Hematopoietic multipotent progenitor cell treated with erythropoietin and hydrocortisone succinate and interleukin-3 and kit ligand, for 8 days (in vitro differentiated cells): ENCODE data around the gene CIB2.

ENCODE experiments used
- DNase-seq: peaks from one replicate; pipeline ENCODE4 v3.0.0-alpha.2; 2015

Gene CIB2

DNA sequence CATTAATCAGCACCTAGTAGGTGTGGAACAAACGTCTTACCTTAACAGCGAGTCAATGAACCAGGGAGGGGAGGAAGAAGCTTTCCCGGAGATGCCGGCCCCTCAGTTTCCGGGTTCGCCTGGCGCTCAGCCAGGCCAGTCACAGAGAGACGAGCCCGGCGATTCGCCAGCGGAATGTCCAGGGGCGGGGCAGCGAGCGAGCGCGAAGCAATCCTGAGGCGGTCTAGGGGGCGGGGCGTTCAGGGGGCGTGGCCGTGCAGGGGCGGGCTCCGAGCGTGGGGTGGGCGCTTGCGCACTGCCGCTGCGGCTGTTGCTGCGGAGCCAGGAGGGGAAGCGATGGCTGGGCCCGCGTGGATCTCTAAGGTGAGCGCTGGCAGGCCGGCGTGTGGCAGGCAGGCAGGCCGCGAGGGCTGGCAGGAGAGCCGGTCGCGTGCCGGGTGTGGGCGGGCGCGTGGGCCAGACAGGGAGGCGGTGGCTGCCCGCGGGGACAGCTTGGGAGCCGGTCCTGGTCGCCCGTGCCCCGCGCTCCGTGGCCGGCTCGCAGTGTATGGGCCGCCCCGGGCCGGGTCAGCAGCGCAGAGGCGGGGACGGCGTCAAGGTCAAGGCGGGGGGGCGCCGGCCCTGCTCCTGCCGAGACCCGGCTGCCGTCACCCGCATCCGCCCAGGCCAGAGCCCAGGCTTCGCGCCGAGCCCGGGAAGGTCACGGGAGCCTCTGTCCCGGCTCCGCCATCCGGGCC lies 18.0 kb upstream of the CIB2 start, which contains the start of gene IDH3A:
TSS of gene IDH3A (plus strand) at position 295 of the 737 bp plus-strand sequence. CDS start at position 337, 42 bp downstream.
- peak; percentile 96 for DNase-seq

GRCh38 chr15:78148392-78149067 lies 17.3 kb upstream of the CIB2 start:
- DNase-seq = peak; percentile 12

GRCh38 chr15:78147566-78147965 lies 16.3 kb upstream of the CIB2 start:
- DNase-seq = no peak

- DNase-seq = no peak
Measured at GRCh38 chr15:78146425-78147154, 15.3 kb upstream of the CIB2 start.

GRCh38 chr15:78142332-78142731 lies 11.1 kb upstream of the CIB2 start:
- no peak for DNase-seq

DNA sequence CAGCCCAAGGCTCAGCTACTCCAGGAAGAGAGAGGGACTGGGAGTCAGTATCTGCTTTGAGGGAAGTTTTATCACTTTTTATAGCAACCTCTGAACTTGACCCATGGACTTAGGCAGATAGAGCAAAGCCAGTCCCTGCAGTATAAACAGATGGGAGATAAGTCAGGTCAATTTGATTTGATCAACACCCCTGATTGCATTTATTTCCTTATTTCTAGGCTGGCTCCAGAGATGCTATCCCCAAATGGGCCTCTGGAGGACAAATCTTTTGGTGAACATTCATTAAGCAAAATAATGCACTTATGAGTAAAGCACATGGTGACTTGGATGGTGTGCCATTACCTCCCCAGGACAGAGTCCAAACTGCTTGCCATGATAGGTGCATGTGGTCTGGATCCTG lies 9.0 kb upstream of the CIB2 start:
- DNase-seq = no peak

DNA sequence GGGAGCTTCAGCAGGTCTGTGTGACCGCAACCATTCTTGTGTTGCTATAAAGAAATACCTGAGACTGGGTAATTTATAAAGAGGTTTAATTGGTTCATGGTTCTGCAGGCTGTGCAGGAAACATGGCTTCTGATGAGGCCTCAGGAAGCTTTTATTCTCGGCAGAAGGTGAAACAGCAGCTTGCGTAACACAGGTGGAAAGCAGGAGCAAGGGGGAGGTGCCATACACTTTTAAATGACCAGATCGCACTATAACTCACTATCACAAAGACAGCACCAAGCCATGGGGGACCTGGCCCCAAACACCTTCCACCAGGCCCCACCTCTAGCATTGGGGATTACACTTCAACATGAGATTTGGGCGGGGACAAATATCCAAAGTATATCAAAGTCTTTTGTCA lies 8.3 kb upstream of the CIB2 start:
- no peak for DNase-seq

GRCh38 chr15:78133801-78134200 lies 2.6 kb upstream of the CIB2 start:
- DNase-seq = no peak

DNA sequence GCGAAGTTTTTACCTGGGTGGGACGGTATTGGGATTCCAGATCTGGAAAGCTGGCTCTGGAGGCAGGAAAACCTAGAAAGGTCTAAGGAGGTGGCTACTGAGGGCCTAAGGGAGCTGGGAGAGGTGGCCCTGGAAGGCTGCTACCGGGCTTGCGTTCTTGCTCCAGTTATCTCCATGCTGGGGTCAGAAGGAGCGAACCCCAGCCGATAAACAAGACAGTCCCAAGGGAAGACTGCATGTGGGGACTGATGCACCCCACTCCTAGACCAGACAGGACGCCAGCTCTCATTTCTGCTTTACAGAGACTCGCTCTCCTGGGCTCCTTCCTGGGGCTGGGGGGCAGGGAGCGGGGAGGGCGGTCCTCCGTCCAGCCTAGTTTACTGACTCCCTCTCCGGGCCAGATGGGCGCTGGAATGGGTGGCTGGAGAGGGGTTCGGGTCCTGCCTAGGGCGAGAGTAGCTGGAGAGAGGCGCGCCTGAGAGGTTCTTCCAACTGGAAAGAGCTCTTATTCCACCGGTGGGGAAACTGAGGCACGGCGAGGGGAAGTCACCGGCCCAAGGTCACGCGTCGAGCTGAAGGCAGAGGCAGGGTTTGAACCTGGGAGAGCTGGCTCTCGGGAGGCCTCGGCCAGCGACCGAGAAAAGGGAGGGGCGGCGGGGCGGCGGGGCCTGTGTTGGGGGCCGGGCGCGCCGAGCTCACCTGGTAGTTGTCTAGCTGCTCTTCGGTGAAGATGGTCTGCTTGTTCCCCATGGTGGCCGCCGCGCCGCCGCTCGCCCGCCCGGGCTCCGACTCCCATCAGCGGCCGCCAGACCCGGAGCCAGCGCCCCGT lies 565 bp downstream of the CIB2 start:
- no peak for DNase-seq

DNA sequence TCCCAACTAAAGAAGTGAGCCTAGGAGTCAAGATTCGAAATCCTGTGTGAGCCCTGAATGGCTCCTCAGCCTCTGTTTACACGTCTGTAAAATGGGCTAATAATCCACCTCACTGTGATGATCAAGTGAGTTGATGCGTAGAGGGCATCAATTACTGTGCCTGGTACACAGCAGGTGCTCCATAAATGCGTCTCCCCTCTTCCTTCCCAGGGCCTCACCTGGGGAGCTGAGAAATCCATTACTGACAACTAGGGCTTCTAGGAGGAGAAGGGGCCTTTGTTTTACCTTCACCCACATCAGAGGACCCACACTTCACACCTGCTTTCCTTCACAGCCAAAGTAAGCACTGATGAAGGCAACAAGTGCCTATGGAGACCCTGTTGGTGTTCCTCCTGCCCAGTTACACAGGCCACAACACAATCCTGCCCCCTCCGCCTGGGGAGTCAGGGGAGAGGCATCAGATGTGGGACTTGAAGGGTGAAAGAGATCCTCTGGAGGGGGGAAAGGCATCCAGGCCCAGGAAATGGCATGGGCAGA lies 1.4 kb downstream of the CIB2 start:
- no peak for DNase-seq

DNA sequence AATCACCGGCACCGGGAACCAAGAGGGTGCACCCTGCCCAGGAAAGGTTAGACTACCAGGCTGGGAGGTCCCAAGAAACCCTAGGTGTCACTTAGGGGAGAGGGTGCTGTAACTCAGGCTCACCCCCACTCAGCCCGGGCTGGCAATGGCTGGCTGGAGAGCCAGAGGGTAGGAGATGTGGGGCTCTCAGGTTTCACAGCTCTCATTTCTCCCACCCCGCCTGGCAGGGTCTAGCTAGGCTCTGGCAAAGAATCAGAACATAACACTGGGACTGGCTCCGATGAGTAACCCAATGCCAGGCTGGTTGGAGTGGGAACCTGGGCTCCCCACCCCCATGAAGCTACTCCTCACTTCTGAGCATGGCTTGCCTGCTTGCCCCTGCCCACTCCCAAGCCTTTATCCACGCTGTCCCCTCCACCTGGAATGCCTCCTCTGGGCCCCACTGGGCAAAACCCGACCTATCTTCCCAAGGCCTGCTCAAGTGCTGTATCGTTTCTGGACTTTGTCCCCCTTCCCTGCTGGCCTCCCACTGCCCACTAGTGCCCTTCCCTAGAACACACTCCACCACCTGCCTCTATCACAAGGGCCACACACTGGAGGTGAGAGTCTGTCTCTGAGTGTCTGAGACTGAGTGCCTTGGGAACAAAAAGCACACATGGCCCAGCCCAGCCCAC lies 2.0 kb downstream of the CIB2 start:
- DNase-seq = no peak

DNA sequence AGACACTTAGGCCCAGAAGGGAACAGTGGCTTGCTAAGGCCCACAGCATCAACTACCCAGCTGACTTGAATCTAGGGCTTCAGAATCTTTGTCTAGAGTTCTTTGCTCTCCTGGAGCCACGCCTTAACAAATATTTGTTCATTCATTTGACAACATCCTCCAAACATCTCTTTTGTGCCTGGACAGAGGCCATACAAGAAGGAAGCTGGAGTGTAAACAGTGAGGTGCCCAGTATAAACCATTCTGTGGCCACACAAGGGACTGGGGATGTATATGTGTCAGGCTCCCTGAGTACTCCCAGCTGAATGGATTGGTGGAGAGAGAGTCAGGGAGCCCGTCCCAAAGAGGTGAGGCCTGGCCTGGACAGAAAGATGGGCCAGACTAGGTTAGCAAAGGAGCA lies 3.4 kb downstream of the CIB2 start:
- DNase-seq = no peak

DNA sequence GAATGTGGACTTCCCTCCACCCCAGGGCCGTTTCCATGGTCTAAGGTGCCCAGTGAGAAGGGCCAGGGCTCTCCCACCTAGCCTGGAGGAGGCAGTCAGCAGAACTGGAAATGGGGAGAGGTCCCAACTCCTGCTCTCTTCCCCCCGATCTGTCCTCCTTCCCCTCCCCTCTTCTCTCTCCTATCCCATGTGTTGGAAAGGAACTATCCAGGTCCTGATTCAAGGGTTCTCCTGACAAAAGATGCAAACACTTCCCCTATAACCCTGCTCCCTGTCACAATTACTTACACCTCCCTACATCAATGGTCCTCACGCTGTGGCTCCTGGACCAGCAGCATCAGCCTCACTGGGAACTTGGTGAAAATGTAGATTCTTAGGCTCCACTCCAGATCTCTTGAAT lies 6.0 kb downstream of the CIB2 start:
- no peak for DNase-seq

GRCh38 chr15:78120523-78120922 lies 10.7 kb downstream of the CIB2 start:
- no peak for DNase-seq

DNA sequence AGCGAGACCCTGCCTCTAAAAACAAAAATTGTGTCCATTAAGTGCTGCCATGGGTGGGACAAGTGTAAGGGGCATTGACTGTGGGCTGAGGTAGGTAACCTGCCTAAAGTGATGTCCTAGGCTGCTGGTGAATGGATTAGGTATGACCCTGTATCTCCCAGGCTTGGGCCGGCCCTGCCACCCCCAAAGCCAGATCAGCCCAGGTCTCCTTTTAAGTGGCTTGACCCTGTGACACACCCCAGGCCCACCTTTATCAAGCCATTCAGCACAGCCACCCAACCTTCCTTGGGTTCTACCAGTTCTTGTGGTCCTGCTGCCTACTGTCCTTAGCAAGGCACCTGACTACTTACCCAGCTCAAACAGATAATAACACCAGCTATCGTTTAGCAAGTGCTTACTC lies 18.7 kb downstream of the CIB2 start:
- DNase-seq = no peak

DNA sequence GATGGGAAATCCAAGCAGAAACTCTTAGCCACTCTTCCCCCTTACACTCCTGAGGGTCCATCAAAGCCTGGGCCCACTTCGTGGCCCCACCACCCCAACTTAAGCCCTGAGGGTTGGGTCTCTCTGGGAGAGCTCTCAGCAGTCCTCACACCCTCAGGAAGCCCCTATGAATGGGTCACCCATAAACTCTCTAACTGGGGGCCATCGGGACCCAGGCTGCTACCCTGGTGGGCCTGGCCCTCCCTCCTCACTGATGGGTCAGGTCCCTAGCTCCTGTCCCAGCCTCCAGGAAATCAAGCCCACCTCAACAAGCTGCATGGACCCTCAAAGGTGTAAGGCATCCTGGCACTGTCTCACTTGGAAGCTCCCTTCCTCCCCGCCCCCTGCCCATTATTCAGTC lies 19.5 kb downstream of the CIB2 start:
- no peak for DNase-seq

GRCh38 chr15:78110916-78111475 lies 20.2 kb downstream of the CIB2 start:
- DNase-seq = no peak

DNA sequence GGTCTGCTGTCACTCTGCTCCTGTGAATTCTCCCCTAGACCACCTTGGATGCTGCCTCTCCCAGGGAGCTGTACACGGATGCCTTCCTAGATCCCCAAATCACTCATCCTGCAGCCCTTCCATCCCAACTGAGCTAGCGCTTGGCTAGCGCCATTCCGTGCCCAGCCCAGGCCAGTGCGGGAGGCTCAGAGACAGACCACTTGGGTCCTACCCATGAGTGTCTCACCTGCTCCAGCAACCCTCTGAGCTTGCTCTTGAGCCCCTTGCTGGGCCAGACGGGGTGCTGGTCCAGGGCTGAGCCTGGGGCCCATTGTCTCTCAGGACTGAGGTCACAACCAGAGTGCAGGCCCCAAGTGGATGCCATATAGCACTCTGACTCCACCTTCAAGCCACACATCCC lies 21.1 kb downstream of the CIB2 start:
- DNase-seq = no peak

GRCh38 chr15:78109156-78109555 lies 22.1 kb downstream of the CIB2 start:
- DNase-seq = no peak

DNA sequence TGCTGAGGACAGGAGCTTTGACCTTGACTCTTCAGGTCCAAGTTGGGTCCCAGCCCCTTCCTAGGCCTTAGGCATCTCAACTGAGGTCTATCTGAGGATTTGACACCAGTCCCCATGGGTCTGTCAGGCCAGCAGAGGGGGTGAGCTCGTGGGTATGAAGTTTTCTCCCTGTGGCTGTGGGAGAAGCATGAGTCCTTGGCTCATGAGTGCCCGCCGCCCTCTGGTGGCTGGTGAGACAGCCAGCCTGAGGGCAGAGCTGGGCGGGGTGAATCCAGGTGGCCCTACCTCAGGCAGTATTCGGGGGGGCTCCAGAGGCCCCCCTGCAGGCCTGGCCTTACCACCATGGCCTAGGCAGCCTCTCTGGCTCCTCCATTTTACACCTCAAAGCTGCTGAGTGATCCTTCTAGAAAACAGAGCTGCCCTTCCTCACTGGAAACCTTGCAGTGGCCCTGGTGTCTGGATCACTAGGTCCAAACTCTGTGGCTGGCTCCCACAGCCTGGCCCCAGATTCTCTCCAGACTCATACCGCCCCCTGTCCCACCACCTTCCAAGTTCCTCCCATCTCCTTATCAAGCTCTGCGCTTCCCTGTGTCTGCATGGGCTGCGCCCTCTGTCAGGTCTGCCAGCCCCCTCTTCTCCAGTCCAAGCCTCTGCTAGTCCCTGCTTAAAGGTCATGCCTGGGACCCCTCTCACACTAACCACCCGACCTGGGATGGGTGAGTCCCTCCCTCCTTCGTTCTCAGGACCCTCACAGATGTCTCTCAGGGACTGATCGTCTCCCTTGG lies 22.8 kb downstream of the CIB2 start:
- peak; percentile 90 for DNase-seq

DNA sequence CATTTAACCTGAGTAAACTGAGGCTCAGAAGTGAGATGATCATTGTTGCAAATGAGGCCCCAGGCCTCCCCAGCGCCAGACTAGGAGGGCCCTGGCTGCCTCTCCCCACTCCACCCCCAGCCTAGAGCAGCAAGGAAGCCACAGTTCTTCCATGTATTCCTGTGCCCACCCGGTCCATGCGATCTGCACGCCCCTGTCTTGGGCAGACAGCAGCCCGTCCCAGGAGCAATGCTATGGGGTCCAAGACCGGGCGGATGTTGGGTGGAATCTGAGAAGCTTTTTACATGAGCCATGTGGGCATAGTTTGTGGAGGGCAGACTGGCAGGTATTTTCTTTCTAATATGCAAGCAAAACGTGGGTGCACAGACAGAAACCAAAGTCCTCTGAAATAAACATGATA lies 23.8 kb downstream of the CIB2 start:
- no peak for DNase-seq
